Measurements from ENCODE around the gene AGO3. TPM values are rescaled to one million over a fixed set of nuclear protein-coding genes. Genes with fewer than 3 reads are reported as not detected.

AGO3 gene
- total RNA-seq, 1 donor from 2014 or later: 29.2 TPM

DNA sequence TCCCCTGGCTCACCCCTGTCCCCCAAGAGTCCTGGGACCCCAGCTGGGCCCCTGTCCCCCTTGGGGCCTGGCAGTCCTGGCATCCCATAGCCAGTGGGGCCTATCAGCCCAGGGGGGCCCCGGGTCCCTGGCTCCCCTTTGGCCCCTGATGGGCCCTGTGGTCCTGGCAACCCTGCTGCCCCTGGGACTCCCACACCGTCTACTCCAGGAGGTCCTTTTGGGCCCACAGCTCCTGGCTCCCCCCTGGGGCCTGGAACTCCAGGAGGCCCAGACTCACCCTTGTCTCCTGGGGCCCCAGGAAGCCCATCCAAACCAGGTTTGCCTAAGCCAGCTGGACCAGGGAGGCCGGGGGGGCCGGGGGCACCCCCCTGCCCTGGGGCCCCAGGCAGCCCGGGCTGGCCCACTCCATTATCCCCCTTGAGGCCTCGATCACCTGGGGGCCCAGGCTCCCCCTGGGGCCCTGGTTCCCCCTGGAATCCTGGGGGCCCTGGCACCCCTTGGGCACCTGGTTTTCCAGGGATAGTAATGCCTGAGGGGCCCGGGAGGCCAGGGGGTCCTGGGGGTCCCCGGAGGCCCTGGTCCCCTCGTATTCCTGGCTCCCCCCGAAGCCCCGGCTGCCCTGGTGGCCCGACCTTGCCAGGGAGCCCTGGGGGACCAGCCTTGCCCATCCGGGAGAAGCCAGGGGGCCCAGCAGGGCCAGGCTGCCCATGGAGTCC is 167.9 kb downstream of the AGO3 start:
- H3K27me3 Mint-ChIP-seq (ENCODE audit: low read depth): no peaks in the 10 kb centered on the region
- TF ChIP-seq, protein P1, sequence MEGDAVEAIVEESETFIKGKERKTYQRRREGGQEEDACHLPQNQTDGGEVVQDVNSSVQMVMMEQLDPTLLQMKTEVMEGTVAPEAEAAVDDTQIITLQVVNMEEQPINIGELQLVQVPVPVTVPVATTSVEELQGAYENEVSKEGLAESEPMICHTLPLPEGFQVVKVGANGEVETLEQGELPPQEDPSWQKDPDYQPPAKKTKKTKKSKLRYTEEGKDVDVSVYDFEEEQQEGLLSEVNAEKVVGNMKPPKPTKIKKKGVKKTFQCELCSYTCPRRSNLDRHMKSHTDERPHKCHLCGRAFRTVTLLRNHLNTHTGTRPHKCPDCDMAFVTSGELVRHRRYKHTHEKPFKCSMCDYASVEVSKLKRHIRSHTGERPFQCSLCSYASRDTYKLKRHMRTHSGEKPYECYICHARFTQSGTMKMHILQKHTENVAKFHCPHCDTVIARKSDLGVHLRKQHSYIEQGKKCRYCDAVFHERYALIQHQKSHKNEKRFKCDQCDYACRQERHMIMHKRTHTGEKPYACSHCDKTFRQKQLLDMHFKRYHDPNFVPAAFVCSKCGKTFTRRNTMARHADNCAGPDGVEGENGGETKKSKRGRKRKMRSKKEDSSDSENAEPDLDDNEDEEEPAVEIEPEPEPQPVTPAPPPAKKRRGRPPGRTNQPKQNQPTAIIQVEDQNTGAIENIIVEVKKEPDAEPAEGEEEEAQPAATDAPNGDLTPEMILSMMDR (conservative IDR thresholded peaks at IDR 0.05): no peak
- H3K9me3 Mint-ChIP-seq: no peaks in the 10 kb centered on the region
- peaks cover 4% of the 10 kb centered on the region for H3K4me1 Mint-ChIP-seq
- no peaks in the 10 kb centered on the region for H3K36me3 Mint-ChIP-seq (ENCODE audit: low read depth)
- no peak overlapping the region for H3K27ac Mint-ChIP-seq (ENCODE audit: unreplicated experiment)
- DNase-seq (ENCODE audit: low read depth, low spot score): no peak
- H3K4me3 Mint-ChIP-seq: no peak overlapping the region

- no peaks in the 10 kb centered on the region for H3K36me3 Mint-ChIP-seq (ENCODE audit: low read depth)
- no peaks in the 10 kb centered on the region for H3K9me3 Mint-ChIP-seq
These were observed 168.9 kb downstream of the AGO3 start for GRCh38 chr1:36099681-36100341.

DNA sequence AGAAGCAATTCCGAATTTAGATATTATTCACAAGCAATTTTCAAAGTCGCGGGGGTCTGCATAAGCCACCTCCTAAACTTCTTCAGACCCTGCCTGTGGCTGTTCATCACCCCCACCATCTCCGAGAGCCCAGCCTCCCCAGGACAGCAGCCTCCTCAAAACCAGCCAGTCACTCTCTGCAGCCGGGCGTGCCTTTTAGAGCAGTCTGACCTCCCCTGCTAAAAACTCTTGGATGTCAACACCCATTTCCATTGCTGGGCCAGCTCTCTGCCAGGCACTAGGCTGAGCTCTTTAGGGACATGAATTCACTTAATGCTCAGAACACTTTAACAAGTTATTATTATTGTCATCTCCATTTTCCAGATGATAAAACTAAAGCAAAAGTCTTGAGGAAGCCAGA is 169.5 kb downstream of the AGO3 start:
- Mint-ChIP-seq H3K27me3 (ENCODE audit: low read depth) (no peaks in the 10 kb centered on the region), H3K4me3 (no peak overlapping the region), H3K9me3 (no peaks in the 10 kb centered on the region), H3K36me3 (ENCODE audit: low read depth) (no peaks in the 10 kb centered on the region), H3K27ac (ENCODE audit: unreplicated experiment) (no peak overlapping the region), H3K4me1 (peaks cover 4% of the 10 kb centered on the region)
- DNase-seq (ENCODE audit: low read depth, low spot score): no peak
- TF ChIP-seq, protein P1 (conservative IDR thresholded peaks at IDR 0.05): no peak

More at GRCh38 chr1:36099681-36100341, 168.9 kb downstream of the AGO3 start:
- TF ChIP-seq, protein P1 (conservative IDR thresholded peaks at IDR 0.05): peak; percentile 94
- DNase-seq (ENCODE audit: low read depth, low spot score): peak; percentile 85
- no peak overlapping the region for H3K27ac Mint-ChIP-seq (ENCODE audit: unreplicated experiment)
- H3K27me3 Mint-ChIP-seq (ENCODE audit: low read depth): no peaks in the 10 kb centered on the region
- peaks cover 4% of the 10 kb centered on the region for H3K4me1 Mint-ChIP-seq
- no peak overlapping the region for H3K4me3 Mint-ChIP-seq

- Mint-ChIP-seq H3K27ac (ENCODE audit: unreplicated experiment) (no peak overlapping the region), H3K4me1 (peaks cover under 1% of the 10 kb centered on the region), H3K36me3 (ENCODE audit: low read depth) (no peaks in the 10 kb centered on the region), H3K27me3 (ENCODE audit: low read depth) (no peaks in the 10 kb centered on the region), H3K9me3 (no peaks in the 10 kb centered on the region), H3K4me3 (no peak overlapping the region)
- no peak for DNase-seq (ENCODE audit: low read depth, low spot score)
- TF ChIP-seq, protein P1 (conservative IDR thresholded peaks at IDR 0.05): no peak
These were observed 170.6 kb downstream of the AGO3 start for GRCh38 chr1:36101546-36101945.

- TF ChIP-seq, protein P1 (conservative IDR thresholded peaks at IDR 0.05): no peak
- Mint-ChIP-seq H3K9me3 (no peaks in the 10 kb centered on the region), H3K4me3 (no peak overlapping the region), H3K36me3 (ENCODE audit: low read depth) (no peaks in the 10 kb centered on the region), H3K27ac (ENCODE audit: unreplicated experiment) (no peak overlapping the region), H3K4me1 (no peaks in the 10 kb centered on the region), H3K27me3 (ENCODE audit: low read depth) (no peaks in the 10 kb centered on the region)
- no peak for DNase-seq (ENCODE audit: low read depth, low spot score)
These were observed 175.4 kb downstream of the AGO3 start for GRCh38 chr1:36106269-36106668.
